LoVo (cell line): ENCODE measurements around the gene BPIFB1.
A peak's percentile ranks its signal among the peaks of the same experiment; 100 is the strongest.

ENCODE experiments used
- DNase-seq: peaks from one replicate; pipeline ENCODE4 v3.0.0-alpha.2; 2016; ENCODE audit warnings: low spot score

Gene BPIFB1

DNA sequence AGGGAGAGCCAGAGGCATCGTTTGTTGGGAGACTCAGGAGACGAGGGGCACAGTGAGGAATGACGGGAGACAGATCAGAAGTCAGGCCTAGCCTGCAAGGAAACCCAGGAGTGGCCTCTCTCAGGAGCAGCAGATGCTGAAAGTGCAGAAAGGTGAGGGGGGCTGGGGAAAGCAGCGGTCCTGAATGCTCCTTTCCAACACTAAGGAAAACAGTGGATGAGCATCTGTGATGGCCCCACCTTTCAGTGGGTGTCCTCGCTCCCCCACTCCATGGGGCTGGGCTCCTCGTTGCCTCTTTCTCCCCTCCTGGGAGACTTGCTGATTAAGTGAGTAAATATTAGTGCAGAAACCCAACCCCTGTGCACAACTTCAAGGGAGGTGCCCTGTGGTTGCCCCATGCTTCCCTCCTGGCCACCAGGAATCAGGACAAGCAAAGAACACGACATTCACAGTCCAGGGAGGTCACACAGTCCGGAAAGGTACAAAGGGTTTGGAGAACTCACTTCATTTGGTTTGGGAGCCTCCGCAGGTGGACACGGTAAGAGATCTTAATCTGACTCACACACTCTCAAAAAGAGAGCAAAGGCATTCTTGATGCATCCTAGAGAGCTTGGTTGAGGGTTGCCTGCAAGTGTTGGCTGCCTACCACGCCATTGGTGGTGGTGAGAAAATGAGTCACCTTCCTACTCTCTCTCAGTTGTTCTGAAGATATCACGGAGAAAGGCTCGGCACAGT, 9.7 kb upstream of the BPIFB1 start:
- no peak for DNase-seq

DNA sequence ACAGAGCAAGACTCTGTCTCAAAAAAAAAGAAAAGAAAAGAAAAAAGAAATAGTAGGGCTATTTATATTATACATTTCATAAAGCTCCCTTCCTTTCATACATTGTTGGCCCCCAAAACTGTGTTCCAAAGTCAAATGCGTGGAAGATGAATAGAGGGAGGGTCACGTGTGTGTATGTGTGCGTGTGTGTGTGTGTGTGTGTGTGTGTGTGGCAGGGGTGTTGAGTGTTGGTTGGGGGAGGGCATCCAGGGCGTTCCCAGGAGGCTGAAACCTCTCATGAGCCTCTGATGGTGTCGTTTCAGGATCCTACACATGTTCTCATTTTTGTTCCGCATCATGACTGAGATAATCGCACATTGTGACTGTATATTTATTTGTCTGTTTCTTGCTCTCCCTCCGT, 7.8 kb upstream of the BPIFB1 start:
- no peak for DNase-seq

DNA sequence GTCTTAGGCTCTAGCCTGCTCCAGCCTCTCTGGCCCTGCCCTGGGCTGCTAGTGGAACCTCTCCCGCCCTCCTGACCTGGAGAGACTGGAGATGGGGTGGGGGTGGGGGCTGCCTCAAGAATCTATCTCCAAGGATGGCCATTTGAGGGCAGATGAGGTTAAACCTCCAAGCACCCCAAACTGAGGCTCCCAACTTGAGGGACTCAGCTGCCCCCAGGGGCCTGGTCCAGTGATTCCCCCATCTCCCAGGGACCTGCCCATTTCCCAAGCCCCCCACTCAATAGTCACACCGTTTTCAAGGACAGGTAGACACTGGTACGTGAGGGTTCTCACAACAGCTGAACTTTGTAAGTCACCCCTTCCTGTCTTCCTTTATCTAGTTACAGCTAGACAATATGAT, 7.1 kb upstream of the BPIFB1 start:
- DNase-seq: no peak

DNA sequence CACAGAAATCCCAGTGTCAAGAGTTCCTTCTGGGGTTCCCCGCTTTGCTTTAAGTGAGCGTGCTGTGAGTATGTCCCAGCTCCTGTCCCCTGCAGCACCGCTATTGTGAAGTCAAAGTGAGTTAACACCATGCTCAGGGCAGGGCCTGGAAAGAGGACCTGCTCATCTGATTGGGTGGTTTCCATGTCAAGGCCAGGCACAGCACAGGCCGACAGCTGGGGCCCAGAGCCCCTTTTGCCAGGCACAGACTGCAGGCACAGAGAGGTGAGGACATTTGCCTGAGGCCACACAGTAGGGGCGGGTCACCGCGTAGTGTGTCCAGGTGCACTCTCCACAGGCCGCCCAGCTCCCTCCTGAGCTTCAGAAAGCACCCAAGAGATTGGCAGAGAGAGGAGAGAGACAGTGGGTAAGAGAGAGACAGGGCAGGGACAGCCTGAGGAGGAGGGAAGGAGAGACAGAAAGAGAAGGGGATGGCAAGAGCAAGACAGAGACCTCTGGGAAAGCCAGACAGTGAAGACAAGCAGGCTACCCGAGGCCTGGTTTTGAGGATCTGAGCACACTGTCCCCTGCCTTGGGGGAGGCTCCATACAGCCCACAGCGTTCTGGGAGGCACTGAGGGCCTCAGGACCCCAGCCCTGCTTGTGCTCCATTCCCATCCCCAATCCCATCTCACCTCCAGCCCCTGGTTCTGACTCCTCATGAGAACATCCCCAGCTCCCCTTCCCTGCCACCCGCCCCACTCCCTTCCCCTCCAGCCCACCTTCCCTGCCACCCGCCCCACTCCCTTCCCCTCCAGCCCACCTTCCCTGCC, 6.5 kb upstream of the BPIFB1 start:
- no peak for DNase-seq

DNA sequence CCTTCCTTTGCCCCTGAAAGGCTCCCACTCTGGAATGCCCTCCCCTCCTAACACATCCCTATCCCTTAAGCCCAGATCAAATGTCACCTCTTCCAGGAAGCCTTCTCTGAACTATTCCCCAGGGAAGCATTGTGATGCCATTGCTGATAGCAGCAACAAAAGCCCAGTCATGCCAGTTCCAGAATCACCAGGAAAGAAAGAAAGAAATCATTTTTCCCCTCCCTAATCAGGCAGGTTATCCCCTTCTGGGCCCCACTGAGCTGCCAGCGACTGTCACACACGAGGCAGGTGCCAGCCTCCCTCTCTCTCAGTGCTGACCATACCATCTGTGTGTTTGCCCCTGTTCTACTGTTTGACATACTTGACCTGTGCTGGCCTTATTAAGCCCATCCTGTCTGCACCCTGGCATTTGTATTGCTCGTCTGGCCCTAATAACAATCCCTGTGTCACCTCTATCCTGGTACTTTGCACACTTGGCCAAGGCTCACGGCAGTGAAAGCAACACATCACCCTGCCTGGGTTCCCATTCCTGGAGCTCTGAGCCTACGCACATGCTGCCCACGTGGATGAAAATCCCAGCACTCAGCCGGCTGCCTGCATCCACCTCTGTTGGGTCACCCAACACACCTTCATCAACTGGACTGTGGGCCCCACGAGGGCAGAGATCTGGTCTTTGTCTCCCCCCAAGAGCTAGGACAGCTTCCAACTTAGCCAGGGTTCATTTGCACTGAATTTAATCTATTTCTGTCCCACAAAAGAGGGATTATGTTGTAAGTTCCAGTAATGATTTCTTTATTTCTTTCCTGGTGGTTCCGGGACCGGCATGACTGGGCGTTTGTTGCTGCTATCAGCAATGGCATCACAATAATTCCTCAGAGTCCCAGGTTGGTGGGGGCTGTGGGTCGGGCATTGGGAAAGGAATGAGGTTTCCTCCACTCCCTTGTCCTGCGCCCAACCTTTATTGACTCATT, 5.3 kb upstream of the BPIFB1 start:
- peak; percentile 16 for DNase-seq

DNA sequence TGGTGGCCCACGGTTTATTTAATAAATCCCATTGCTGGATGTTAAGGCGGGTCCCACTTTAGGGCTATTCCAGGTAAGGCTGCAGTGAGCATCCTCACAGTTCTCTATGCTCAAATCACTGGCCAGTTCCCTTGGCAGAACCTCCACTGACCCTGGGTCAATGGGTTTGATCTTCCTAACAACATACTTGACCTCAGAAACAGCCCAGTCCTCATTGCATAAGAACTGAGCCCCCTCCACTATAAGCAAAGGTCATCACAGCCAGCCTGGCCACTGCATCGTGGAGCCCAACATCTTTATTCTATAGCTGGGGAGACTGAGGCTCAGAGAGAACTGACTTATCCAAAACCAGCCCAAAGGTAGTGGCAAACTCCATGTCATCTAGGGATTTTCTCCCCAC, 4.3 kb upstream of the BPIFB1 start:
- DNase-seq: no peak

DNA sequence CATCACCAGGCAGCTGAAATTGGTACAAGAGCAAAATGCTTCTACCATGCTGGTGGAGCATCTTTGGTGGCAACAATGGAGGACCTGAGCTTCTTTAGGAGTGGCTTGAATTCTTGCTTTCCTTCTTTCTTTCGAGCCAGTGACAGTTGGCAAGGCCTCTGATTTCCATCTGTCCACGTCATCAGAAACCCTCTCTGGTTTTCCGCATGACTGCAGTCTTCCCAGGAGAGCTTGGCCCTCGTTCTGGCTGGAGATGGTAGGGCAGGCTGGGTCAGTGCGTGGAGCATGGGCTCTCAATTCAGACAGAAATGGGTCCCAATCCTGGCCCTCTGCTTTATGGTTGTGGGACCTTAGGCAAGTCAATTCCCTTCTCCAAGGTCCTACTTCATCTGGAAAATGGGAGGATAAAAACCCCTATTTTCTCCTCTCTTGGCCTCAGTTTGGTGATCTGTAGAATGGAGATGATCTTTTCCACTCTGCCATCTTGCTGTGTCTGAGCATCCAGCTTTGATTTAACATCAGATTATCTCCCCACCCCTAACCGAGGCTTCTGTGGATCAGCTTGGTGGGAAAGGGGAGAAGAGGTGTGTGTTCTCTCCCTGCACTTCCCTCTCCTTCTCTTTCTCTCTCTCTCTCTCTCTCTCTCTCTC, 3.6 kb upstream of the BPIFB1 start:
- DNase-seq: no peak

DNA sequence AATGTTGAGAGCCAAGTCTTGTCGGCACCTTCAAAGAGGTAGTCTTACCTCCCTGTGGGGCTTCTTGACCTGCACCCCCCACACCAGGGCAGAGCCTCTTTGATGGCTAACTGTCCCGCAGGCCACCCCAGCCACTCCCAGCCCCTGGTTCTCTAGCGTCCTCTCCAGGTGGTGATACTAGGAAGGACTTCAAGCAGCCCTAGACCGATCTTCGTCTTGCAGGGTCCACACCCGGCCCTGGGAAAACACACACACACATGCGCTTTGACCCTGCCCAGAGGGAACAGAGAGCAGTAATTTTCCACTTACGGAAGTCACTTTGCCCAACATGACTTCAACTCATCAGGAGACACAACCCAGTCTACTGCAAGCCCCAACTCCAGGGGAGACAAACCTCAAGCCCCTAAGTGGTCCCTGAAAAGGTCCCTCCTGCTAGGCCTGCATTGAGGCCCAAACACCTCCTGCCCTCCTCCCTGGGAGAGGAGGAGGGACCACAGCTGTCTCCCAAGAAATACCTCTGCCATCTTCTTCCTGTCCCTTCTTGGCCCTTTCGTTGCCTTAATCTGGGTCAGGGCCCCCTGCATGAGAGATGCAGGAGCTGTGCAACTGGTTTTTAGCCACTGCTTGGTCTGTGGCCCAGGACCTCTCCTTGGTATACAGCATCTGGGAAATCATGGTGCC, 2.9 kb upstream of the BPIFB1 start:
- DNase-seq: no peak

DNA sequence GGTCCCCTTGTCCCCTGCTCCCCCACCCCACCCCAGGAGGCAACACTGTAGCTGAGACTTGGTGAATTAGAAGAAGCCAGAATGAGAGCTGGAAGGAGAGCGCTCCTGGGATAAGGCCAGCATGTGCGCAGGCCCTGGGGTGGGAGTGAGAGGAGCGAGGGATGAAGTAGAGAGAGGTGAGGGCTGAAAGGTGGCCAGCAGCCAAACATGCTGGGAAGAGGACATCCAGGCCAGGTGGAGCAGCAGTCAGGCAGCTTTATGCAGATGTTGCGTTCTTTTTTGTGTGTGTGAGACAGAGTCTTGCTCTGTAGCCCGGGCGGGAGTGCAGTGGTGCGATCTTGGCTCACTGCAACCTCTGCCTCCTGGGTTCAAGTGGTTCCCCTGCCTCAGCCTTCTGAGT, 2.2 kb upstream of the BPIFB1 start:
- no peak for DNase-seq

DNA sequence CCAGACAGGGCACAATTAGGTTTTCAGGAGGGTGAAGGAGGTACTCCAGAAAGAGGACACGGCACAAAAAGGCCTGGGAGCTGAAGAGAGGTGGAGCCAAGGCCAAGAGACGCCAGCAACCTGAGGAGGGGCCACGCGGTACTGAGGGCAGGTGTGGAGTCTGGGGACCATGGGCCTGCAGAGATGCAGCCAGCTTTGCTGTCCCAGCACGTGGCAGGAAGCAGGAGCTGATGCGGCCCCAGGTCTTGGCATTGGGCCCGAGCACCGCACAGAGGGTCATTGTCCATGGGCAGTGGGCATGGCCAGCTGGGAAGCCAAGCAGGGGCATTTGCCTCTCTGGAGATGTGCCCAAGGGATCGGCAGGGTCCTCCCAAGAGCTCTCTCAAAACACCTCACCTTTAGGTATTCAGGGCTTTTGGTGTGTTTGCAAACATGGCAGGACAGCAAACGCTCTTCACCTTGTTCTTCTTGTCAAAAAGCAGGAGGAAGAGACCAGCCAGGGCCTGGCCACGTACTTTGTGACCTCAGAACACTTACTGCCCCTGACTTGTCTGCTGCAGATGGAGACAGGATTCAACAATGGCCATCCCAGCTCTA, 1.4 kb upstream of the BPIFB1 start:
- DNase-seq: no peak

DNA sequence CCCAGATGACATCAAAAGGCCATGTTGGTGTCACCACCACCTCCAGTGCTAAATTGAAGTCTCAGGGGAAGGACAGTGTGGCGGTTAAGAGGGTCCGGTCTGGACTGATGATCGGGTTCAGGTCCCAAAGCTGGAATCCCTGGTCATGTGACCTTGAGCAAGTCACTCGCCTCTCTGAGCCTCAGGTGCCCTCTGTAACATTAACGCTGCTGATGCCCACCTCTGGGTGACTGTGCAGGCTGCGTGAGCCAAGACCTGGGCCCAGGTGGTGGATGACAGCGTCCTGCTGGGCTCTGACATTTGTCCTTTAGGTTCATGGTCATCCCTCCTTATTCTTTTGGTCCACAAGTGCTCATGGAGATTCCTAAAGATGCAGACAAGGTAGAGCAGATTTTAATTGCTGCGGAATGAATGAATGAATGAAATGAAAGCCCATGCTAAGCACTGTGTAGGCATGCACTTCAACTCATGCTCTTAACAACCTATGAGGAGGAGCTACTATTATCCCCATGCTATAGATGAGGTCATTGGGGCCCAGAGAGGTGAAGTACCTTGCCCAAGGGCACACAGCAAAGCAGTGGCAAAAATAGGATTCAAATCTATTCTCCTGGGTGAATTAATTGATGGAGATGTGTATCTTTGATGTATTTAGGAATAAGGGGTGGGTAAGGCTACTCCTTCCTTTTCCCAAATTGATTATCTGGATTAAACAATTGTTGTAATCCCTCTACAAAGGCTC, 649 bp upstream of the BPIFB1 start:
- DNase-seq: no peak

DNA sequence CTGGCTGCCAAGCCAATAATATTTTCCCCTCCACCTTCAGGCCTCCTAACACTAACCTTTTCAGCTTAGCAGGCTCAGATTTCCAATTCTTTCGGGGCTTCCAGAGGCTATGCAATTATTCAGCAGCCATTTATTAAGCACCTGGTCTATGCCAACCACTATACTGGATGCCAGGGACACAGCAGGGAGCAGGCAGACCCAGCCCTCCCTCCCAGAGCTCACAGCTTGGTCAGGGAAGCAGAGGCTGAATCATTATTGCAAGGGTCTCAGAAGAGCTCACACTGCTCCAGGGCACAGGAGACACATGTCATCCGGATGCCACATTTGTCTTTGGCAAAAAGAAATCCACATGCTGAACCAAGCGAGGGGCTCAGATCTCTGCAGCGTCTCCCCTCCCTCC, 1.3 kb downstream of the BPIFB1 start:
- DNase-seq: no peak

DNA sequence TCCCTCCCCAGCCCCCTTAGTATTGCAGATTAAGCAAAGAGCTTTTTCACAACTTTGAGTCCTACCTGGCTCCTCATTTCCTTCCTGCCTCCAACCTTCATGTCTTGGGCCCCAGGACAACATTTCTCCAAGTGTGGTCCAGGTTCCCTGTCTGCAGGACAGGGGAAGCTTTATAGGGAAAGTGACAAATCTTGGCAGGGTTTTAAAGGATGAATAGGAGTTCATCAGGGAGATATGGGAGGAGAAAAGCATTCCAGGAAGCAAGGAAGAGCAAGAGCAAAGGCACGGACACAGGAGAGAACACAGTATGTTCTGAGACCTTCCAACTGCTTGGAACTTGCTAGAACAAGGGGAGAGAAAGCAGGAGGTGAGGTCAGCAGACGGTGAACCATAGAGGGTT, 1.9 kb downstream of the BPIFB1 start:
- no peak for DNase-seq

DNA sequence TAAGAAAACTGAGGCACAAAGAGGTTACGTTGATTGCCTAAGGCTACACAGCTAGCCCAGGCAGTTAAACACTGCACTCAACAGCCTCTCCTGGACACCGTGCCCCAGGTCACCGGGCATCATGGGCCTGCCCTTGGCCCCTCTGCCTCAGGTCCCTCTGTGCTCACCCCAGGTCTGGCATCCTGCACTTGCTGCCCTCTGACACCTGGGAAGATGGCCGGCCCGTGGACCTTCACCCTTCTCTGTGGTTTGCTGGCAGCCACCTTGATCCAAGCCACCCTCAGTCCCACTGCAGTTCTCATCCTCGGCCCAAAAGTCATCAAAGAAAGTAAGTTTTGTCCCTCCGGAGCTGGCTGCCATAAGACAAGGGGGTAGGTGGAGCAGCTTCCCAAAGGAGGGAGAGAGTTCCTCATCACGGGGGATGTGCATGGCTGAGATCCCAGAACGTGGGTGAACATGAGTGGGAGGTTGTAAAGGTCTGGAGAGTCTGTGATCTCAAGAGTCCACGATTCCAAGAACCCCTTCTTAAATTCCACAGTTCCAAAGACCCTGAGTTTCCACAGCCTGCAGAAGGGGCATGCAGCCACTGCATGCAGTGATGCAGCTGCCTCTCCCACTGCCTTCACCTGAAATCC, 3.0 kb downstream of the BPIFB1 start:
- DNase-seq: no peak

DNA sequence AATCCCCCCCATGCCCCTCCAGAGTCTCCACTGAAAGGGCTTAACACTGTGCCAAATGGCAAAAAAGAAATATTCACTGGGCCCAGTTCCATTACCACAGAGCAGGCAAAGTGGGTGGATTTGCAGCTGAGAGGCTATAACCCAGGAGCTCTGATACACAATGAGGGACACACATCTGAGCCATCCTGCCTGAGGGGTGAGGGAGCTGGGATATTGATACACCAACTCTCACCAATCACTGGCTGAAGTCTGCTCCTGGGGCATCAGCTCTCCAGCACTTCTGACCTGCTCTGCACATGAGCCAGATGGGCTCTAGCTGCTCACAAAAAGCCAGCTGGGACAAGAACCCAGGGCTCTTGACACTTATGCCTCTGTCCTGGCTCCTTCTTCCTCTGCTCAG, 4.9 kb downstream of the BPIFB1 start:
- no peak for DNase-seq

DNA sequence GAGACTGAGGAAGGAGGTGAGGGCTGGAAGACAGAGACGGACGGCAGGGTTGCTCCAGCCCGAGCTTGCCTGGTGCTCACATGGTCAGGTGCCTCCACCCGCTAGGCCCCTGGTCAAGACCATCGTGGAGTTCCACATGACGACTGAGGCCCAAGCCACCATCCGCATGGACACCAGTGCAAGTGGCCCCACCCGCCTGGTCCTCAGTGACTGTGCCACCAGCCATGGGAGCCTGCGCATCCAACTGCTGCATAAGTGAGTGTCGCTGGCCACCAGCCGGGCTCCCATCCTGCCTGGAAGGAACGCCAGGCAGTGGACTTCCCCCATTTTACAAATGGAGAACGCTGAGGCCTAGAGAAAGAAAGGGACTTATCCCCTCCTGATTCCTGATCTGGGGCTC, 7.8 kb downstream of the BPIFB1 start:
- DNase-seq: no peak

DNA sequence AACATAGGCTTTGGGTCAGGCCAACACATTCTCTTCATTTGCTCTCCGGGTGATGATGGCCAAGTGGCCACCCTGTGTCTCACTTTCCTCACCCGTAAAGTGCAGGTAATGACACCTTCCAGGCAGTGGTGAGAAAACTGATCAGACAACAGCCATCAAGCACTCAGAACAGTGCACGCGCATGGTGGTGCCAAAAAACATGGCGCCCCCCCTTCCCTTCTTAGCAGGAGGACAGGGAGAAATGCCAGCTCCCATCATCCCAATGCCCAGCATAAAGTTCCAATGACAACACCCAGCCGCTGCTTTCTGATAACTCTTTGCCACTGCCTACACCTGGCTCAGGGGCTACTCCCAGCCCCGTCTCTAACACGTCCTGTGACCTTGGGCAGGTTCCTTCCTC, 8.4 kb downstream of the BPIFB1 start:
- no peak for DNase-seq

DNA sequence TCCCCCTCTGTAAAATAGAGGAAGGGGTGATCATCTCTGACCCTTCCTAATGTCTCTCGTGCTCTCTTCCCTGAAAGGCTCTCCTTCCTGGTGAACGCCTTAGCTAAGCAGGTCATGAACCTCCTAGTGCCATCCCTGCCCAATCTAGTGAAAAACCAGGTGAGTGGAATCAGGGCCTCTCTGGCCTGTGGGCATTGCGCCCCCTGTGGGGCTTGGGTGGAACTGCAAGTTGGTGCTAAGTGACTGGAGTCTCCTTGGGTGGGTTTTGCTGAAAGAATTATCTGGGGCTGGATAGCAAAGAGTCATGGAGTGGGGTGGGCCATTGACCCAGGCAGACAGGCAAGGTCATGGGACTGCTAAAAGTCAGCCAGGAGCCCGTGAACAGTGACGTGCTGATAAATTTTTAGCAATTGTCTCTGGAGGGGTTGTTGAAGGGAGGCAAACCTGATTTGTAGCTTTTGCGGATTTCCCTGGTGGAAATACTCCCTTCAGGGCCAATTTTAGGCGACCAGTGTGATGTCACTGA, 8.9 kb downstream of the BPIFB1 start:
- DNase-seq: peak; percentile 34

DNA sequence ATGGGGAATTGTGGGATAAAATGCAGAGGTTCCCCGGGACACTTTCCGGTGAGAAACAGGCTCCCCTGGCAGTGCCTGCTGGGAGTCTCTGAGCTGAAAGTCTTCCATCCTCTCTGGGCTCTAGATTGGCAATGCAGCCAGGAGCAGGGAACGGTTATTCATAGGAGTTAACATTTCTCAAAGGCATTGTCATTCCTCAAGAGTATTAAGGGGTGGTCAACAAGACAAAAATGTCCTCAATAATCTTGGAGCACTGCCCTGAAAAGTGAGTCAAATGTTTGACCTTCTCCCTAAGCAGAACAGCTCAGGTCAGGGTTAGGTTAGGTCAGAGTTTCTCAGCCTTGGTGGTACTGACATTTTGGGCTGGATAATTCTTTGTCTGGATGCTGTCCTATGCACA, 13.2 kb downstream of the BPIFB1 start:
- no peak for DNase-seq

DNA sequence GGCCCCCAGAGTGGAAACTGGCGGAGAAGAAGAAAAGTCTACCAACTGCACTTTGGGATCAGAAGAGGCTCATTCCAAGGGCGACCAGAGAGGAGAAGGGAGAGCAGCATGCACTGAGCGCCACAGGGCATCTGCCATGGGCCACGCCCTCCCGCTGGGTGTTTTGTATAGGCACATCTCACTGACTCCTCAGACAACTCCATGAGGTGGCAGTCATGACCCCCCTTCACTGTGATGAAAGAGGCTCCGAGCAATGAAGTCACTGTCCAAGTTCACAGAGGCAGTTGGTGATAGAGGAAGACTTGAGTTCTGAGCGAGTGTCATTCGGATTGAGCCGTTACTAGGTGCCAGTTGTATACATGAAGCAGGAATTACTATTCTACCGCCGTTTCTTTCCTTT, 15.4 kb downstream of the BPIFB1 start:
- DNase-seq: no peak
